ENCODE results near the gene RNF144A. TPM values are rescaled to one million over a fixed set of nuclear protein-coding genes. Genes with fewer than 3 reads are reported as not detected.

Gene RNF144A
- total RNA-seq, 1 experiment from 2014 or later, result 13.0 TPM

DNA sequence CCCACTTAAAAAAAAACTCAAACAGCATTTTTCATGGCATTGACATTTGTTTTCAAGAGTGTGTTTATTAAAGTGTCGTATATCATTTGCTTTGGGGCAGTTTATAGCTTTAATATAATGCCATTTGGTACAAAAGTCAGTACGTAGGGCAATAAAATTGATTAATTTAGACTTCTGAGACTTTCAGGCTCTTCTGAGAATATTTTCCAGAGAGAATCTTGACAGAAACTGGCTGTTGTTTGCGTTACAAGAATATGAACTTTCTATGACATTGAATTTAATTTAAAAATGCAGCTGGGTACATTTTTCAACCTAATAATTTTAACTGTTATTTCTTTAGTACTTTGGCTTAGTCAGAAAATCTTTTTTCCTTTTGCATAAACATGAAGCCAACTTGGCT lies 98.9 kb downstream of the RNF144A start:
- H4K20me1 ChIP-seq (ENCODE audit: insufficient read depth), result no peaks in the 10 kb centered on the region
- TF ChIP-seq EZH2phosphoT487 (IDR thresholded peaks at IDR 0.05; ENCODE audit: borderline replicate concordance), result no peak
- TF ChIP-seq, protein P1, sequence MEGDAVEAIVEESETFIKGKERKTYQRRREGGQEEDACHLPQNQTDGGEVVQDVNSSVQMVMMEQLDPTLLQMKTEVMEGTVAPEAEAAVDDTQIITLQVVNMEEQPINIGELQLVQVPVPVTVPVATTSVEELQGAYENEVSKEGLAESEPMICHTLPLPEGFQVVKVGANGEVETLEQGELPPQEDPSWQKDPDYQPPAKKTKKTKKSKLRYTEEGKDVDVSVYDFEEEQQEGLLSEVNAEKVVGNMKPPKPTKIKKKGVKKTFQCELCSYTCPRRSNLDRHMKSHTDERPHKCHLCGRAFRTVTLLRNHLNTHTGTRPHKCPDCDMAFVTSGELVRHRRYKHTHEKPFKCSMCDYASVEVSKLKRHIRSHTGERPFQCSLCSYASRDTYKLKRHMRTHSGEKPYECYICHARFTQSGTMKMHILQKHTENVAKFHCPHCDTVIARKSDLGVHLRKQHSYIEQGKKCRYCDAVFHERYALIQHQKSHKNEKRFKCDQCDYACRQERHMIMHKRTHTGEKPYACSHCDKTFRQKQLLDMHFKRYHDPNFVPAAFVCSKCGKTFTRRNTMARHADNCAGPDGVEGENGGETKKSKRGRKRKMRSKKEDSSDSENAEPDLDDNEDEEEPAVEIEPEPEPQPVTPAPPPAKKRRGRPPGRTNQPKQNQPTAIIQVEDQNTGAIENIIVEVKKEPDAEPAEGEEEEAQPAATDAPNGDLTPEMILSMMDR (IDR thresholded peaks at IDR 0.05 in 2 of 3, conservative IDR thresholded peaks at IDR 0.05 in 1 of 3; ENCODE audit: borderline replicate concordance in 1 of 3, insufficient read depth in 1 of 3, low read depth in 2 of 3, low read length in 2 of 3), result no peak
- TF ChIP-seq, protein P2, sequence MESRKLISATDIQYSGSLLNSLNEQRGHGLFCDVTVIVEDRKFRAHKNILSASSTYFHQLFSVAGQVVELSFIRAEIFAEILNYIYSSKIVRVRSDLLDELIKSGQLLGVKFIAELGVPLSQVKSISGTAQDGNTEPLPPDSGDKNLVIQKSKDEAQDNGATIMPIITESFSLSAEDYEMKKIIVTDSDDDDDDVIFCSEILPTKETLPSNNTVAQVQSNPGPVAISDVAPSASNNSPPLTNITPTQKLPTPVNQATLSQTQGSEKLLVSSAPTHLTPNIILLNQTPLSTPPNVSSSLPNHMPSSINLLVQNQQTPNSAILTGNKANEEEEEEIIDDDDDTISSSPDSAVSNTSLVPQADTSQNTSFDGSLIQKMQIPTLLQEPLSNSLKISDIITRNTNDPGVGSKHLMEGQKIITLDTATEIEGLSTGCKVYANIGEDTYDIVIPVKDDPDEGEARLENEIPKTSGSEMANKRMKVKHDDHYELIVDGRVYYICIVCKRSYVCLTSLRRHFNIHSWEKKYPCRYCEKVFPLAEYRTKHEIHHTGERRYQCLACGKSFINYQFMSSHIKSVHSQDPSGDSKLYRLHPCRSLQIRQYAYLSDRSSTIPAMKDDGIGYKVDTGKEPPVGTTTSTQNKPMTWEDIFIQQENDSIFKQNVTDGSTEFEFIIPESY (IDR thresholded peaks at IDR 0.05; ENCODE audit: extremely low read depth, insufficient replicate concordance, low read length), result no peak
- no peak for TF ChIP-seq EGR1 (IDR thresholded peaks at IDR 0.05; ENCODE audit: low read depth)
- TF ChIP-seq, protein P3, sequence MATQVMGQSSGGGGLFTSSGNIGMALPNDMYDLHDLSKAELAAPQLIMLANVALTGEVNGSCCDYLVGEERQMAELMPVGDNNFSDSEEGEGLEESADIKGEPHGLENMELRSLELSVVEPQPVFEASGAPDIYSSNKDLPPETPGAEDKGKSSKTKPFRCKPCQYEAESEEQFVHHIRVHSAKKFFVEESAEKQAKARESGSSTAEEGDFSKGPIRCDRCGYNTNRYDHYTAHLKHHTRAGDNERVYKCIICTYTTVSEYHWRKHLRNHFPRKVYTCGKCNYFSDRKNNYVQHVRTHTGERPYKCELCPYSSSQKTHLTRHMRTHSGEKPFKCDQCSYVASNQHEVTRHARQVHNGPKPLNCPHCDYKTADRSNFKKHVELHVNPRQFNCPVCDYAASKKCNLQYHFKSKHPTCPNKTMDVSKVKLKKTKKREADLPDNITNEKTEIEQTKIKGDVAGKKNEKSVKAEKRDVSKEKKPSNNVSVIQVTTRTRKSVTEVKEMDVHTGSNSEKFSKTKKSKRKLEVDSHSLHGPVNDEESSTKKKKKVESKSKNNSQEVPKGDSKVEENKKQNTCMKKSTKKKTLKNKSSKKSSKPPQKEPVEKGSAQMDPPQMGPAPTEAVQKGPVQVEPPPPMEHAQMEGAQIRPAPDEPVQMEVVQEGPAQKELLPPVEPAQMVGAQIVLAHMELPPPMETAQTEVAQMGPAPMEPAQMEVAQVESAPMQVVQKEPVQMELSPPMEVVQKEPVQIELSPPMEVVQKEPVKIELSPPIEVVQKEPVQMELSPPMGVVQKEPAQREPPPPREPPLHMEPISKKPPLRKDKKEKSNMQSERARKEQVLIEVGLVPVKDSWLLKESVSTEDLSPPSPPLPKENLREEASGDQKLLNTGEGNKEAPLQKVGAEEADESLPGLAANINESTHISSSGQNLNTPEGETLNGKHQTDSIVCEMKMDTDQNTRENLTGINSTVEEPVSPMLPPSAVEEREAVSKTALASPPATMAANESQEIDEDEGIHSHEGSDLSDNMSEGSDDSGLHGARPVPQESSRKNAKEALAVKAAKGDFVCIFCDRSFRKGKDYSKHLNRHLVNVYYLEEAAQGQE (IDR thresholded peaks at IDR 0.05; ENCODE audit: low read depth), result no peak
- TF ChIP-seq, protein P4, sequence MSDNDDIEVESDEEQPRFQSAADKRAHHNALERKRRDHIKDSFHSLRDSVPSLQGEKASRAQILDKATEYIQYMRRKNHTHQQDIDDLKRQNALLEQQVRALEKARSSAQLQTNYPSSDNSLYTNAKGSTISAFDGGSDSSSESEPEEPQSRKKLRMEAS (IDR thresholded peaks at IDR 0.05), result no peak
- TF ChIP-seq CBX3 (IDR thresholded peaks at IDR 0.05; ENCODE audit: low read depth), result no peak
- TF ChIP-seq SRF (IDR thresholded peaks at IDR 0.05; ENCODE audit: low read depth), result no peak
- no peak for TF ChIP-seq SIN3A (IDR thresholded peaks at IDR 0.05; ENCODE audit: low read depth)
- no peak for TF ChIP-seq ZNF274 (IDR thresholded peaks at IDR 0.05; ENCODE audit: low read depth, low read length)
- TF ChIP-seq YY1 (IDR thresholded peaks at IDR 0.05; ENCODE audit: extremely low read depth, insufficient replicate concordance, low read depth, low read length), result no peak
- no peak for TF ChIP-seq POLR2AphosphoS5 (IDR thresholded peaks at IDR 0.05; ENCODE audit: low read depth, low read length)
- TF ChIP-seq CEBPB (IDR thresholded peaks at IDR 0.05; ENCODE audit: low read depth), result no peak
- no peak for TF ChIP-seq FOSL1 (IDR thresholded peaks at IDR 0.05; ENCODE audit: low read depth)
- CTCF ChIA-PET, result no interaction called here

More for the DNA sequence above, 98.9 kb downstream of the RNF144A start:
- intact Hi-C loops (cut with micrococcal nuclease), result no loop called here
- Histone ChIP-seq H3K9me2 (ENCODE audit: insufficient read depth) (no peaks in the 10 kb centered on the region), H3K4me2 (ENCODE audit: low read length) (no peak overlapping the region), H3K9ac (ENCODE audit: low read length) (no peak overlapping the region), H3K4me1 (ENCODE audit: control insufficient read depth in 1 of 2, insufficient read depth in 2 of 2, low read length in 2 of 2) (no peaks in the 10 kb centered on the region), H3K36me3 (ENCODE audit: control insufficient read depth in 1 of 2, insufficient read depth in 2 of 2, low read length in 2 of 2) (no peaks in the 10 kb centered on the region), H3K4me3 (replicated peaks in 1 of 2; ENCODE audit: low read depth in 1 of 2, low read length in 2 of 2) (no peak overlapping the region), H3K27ac (ENCODE audit: low read depth, low read length) (no peak overlapping the region), H3K9me3 (ENCODE audit: control insufficient read depth in 1 of 2, insufficient read depth in 1 of 2, low read depth in 1 of 2, low read length in 2 of 2) (no peaks in the 10 kb centered on the region), H3K79me2 (ENCODE audit: insufficient read depth, low read length) (no peaks in the 10 kb centered on the region), H3K27me3 (ENCODE audit: insufficient read depth, low read length) (no peaks in the 10 kb centered on the region), H2AFZ (ENCODE audit: low read depth, low read length, poor library complexity, severe bottlenecking) (no peak overlapping the region)
- no TSS peak for BruUV-seq (replicated peaks)
- ChIA-PET POLR2A (no interaction called here), RAD21 (ENCODE audit: low non-redundant PET in 1 of 2, low total read pairs in 2 of 2, uncharacterized antibody in 2 of 2, unreplicated experiment in 2 of 2) (interaction anchor here in 1 of 2 experiments (0.7 kb wide), 1 partner anchor 11 kb away, joined by 3 read pairs; no protein-coding TSS in a partner anchor)
- no peak for ATAC-seq
- no peak for DNase-seq (ENCODE audit: low read depth, low spot score)

All from HCT116 (cell line).